Activated naive CD8-positive, alpha-beta T cell treated with anti-CD3 and anti-CD28 coated beads, Interleukin-2, amount 50 U/mL, for 24 hours (primary cell): ENCODE measurements around the gene NFIC.
"Not testable (repeated sequence)": the region's sequence is repeated elsewhere in the genome, so short reads cannot be mapped to it uniquely, and the experiment has no call there.

ENCODE experiments used
- ATAC-seq: fragments of 150-1000 bp; cut with Tn5 transposase; one replicate; pipeline ENCODE4 v1.10.0; 2021
- DNase-seq: peaks from one replicate; pipeline ENCODE4 v3.0.0; 2021
- H3K27ac Mint-ChIP-seq: one replicate; pipeline ENCODE4 v1.8.0; 2021; ENCODE audit warnings: mild to moderate bottlenecking, mixed read lengths
- H3K27me3 Mint-ChIP-seq: one replicate; pipeline ENCODE4 v1.8.0; 2021; ENCODE audit warnings: mixed read lengths
- H3K36me3 Mint-ChIP-seq: one replicate; pipeline ENCODE4 v1.8.0; 2021; ENCODE audit warnings: low read depth, mixed read lengths
- H3K4me1 Mint-ChIP-seq: one replicate; pipeline ENCODE4 v1.8.0; 2021; ENCODE audit warnings: mixed read lengths
- H3K4me3 Mint-ChIP-seq: one replicate; pipeline ENCODE4 v1.8.0; 2021; ENCODE audit warnings: mild to moderate bottlenecking, moderate library complexity, mixed read lengths
- H3K9me3 Mint-ChIP-seq: one replicate; pipeline ENCODE4 v1.8.0; 2021; ENCODE audit warnings: mixed read lengths

Gene NFIC

GRCh38 chr19:3370214-3370720 lies 3.9 kb downstream of the NFIC start:
- Mint-ChIP-seq H3K9me3 (no peaks in the 10 kb centered on the region), H3K27ac (no peak overlapping the region), H3K36me3 (no peaks in the 10 kb centered on the region), H3K4me1 (peaks cover 38% of the 10 kb centered on the region), H3K4me3 (peak overlapping the region; percentile 39), H3K27me3 (peaks cover 4% of the 10 kb centered on the region)
- ATAC-seq = no peak
- no peak for DNase-seq

- ATAC-seq (no peak), DNase-seq (no peak)
- H3K27me3 Mint-ChIP-seq = peaks cover 4% of the 10 kb centered on the region
- peaks cover 33% of the 10 kb centered on the region for H3K4me1 Mint-ChIP-seq
- H3K9me3 Mint-ChIP-seq = no peaks in the 10 kb centered on the region
- no peak overlapping the region for H3K4me3 Mint-ChIP-seq
- H3K27ac Mint-ChIP-seq = no peak overlapping the region
- no peaks in the 10 kb centered on the region for H3K36me3 Mint-ChIP-seq
Measured at GRCh38 chr19:3370728-3371591, 4.6 kb downstream of the NFIC start.

GRCh38 chr19:3372413-3372812 lies 6.0 kb downstream of the NFIC start:
- H3K4me3 Mint-ChIP-seq = no peak overlapping the region
- H3K27ac Mint-ChIP-seq = no peak overlapping the region
- ATAC-seq (no peak), DNase-seq (no peak)
- H3K36me3 Mint-ChIP-seq = no peaks in the 10 kb centered on the region
- peaks cover 32% of the 10 kb centered on the region for H3K4me1 Mint-ChIP-seq
- H3K27me3 Mint-ChIP-seq = peaks cover 4% of the 10 kb centered on the region
- no peaks in the 10 kb centered on the region for H3K9me3 Mint-ChIP-seq

GRCh38 chr19:3373971-3374368 lies 7.6 kb downstream of the NFIC start:
- H3K27ac Mint-ChIP-seq = no peak overlapping the region
- no peaks in the 10 kb centered on the region for H3K36me3 Mint-ChIP-seq
- H3K9me3 Mint-ChIP-seq = no peaks in the 10 kb centered on the region
- peaks cover 18% of the 10 kb centered on the region for H3K4me1 Mint-ChIP-seq
- DNase-seq = no peak
- no peak overlapping the region for H3K4me3 Mint-ChIP-seq
- H3K27me3 Mint-ChIP-seq = peaks cover 1% of the 10 kb centered on the region
- ATAC-seq = no peak

GRCh38 chr19:3374369-3375112 lies 8.2 kb downstream of the NFIC start:
- Mint-ChIP-seq H3K27me3 (no peaks in the 10 kb centered on the region), H3K36me3 (no peaks in the 10 kb centered on the region), H3K4me3 (no peak overlapping the region), H3K9me3 (no peaks in the 10 kb centered on the region), H3K4me1 (peaks cover 16% of the 10 kb centered on the region), H3K27ac (no peak overlapping the region)
- ATAC-seq (no peak), DNase-seq (no peak)

- Mint-ChIP-seq H3K9me3 (no peaks in the 10 kb centered on the region), H3K27ac (no peak overlapping the region), H3K27me3 (no peaks in the 10 kb centered on the region), H3K4me1 (peaks cover 9% of the 10 kb centered on the region), H3K36me3 (no peaks in the 10 kb centered on the region), H3K4me3 (no peak overlapping the region)
- DNase-seq (no peak), ATAC-seq (no peak)
Measured at GRCh38 chr19:3375221-3376090, 9.1 kb downstream of the NFIC start.

- not testable (repeated sequence) for H3K27me3 Mint-ChIP-seq, H3K36me3 Mint-ChIP-seq, ATAC-seq, DNase-seq, H3K4me3 Mint-ChIP-seq, H3K4me1 Mint-ChIP-seq, H3K9me3 Mint-ChIP-seq, H3K27ac Mint-ChIP-seq
Measured at GRCh38 chr19:3376091-3376455, 9.7 kb downstream of the NFIC start.

- Mint-ChIP-seq H3K4me1 (peaks cover 3% of the 10 kb centered on the region), H3K9me3 (no peaks in the 10 kb centered on the region), H3K27me3 (no peaks in the 10 kb centered on the region), H3K36me3 (peaks cover 4% of the 10 kb centered on the region), H3K4me3 (no peak overlapping the region), H3K27ac (no peak overlapping the region)
- ATAC-seq (no peak), DNase-seq (no peak)
Measured at GRCh38 chr19:3378352-3379150, 12.2 kb downstream of the NFIC start.

GRCh38 chr19:3380829-3381228 lies 14.4 kb downstream of the NFIC start:
- DNase-seq = no peak
- ATAC-seq = no peak
- H3K4me1 Mint-ChIP-seq = peaks cover 3% of the 10 kb centered on the region

GRCh38 chr19:3381701-3382372 lies 15.5 kb downstream of the NFIC start:
- ATAC-seq = no peak
- no peak overlapping the region for H3K27ac Mint-ChIP-seq

More at GRCh38 chr19:3380829-3381228, 14.4 kb downstream of the NFIC start:
- Mint-ChIP-seq H3K27ac (no peak overlapping the region), H3K4me3 (no peak overlapping the region), H3K27me3 (no peaks in the 10 kb centered on the region), H3K36me3 (peaks cover 4% of the 10 kb centered on the region), H3K9me3 (no peaks in the 10 kb centered on the region)

GRCh38 chr19:3382460-3383100 lies 16.2 kb downstream of the NFIC start:
- Mint-ChIP-seq H3K4me3 (no peak overlapping the region), H3K27me3 (no peaks in the 10 kb centered on the region), H3K4me1 (peaks cover 3% of the 10 kb centered on the region), H3K9me3 (no peaks in the 10 kb centered on the region), H3K36me3 (peaks cover 4% of the 10 kb centered on the region), H3K27ac (no peak overlapping the region)
- no peak for ATAC-seq
- DNase-seq = no peak

More at GRCh38 chr19:3381701-3382372, 15.5 kb downstream of the NFIC start:
- H3K27me3 Mint-ChIP-seq = no peaks in the 10 kb centered on the region
- DNase-seq = no peak
- peaks cover 4% of the 10 kb centered on the region for H3K36me3 Mint-ChIP-seq
- H3K9me3 Mint-ChIP-seq = no peaks in the 10 kb centered on the region
- H3K4me1 Mint-ChIP-seq = peaks cover 3% of the 10 kb centered on the region
- H3K4me3 Mint-ChIP-seq = no peak overlapping the region

GRCh38 chr19:3383121-3383722 lies 16.8 kb downstream of the NFIC start:
- peaks cover 4% of the 10 kb centered on the region for H3K36me3 Mint-ChIP-seq
- H3K27ac Mint-ChIP-seq = no peak overlapping the region
- no peaks in the 10 kb centered on the region for H3K9me3 Mint-ChIP-seq

More at GRCh38 chr19:3383121-3383722, 16.8 kb downstream of the NFIC start:
- no peak for DNase-seq
- ATAC-seq = no peak
- Mint-ChIP-seq H3K4me3 (no peak overlapping the region), H3K27me3 (no peaks in the 10 kb centered on the region), H3K4me1 (peaks cover 3% of the 10 kb centered on the region)
